HG03175 (cell line): Measurements from ENCODE around the gene CHKB.

Experiments
- ATAC-seq: cut with Tn5 transposase; IDR thresholded peaks from one replicate; pipeline ENCODE4 v1.9.1; 2021; ENCODE audit warnings: mild to moderate bottlenecking, moderate library complexity; ENCODE audit not compliant: unreplicated experiment

Gene CHKB

DNA sequence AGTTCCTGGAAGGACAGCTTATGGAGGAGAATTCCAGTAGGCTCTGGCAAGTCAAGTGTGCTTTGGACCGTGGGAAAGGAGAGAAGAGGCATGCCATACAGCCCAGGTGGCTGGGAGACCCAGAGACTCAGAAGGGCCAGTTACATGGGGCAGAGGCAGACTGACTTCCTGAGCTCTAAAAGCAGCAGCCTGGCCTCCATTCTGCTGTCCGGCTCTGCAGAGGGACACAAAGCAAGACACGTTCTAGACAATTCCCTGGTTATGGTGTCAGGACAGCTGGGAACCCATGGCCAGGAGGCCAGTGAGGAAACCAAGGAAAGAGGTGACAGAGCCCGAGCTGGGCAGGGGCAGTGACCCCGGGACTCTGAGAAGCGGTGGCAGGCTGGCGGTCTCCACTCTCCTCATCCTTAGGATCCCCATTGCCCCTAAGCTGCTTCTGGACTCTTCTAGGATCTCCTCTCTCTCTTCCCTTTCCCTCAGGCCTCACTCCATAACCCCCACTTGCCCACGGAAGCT is 7.2 kb downstream of the CHKB start:
- no peak for ATAC-seq

DNA sequence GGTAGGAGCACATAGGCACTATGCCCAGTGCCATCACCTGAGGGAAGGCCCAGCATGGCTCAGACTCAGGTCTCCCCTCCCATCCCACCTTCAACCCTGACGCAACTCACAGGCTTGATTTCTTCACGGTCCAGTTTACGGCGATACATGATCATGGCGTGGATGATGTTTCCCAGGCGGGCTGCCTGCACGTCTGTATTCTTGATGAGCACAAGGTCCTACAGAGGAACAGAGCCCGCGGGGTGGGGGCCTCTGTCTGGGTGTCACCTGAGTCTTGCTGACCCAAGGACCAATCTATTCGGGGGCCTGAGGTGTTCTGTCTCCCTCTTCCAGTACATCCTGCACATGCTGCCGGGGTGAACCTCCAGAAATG is 8.3 kb downstream of the CHKB start:
- ATAC-seq = no peak

DNA sequence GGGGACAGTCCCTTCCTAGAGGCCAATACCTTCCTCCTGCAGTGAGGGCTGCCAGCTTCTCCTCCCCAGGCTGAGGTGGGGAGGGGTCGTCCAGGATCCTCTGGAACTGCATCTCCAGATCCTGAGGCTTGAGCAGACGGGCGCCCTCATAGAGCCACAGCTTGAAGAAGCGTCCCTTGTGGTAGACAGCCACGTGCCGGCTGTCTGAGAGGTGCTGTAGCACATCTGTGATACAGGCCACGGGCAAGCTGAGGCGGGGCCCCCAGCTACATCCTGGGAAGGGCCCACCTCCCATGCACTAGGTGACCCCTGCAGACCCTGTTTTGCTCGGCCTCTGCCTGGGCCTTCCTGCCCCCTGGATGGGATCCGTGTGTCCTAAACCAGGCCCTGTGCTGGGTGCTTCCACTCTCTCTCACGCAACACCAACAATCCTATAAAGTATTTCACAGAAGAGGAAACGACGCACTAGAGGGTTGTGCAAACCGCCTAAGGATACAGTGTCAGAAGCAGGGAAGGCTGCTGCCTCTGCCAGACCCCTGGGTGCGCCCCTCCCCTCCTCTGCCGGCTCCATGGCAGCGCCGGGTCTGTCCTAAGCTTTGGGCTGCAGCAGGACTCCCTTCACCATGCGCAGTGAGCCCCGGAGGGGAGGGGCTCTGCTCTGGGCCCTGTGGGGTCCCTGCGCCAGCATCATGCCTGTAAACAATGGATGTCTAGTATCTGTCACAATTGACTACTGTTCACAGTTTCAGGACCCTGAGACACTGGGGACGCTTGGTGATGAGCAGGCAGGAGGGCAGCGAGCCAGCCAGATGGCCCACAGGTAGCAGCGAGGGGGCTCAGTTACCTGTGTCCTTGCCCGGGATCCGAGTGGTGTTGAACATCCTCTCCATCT is 8.9 kb downstream of the CHKB start:
- ATAC-seq = no peak

DNA sequence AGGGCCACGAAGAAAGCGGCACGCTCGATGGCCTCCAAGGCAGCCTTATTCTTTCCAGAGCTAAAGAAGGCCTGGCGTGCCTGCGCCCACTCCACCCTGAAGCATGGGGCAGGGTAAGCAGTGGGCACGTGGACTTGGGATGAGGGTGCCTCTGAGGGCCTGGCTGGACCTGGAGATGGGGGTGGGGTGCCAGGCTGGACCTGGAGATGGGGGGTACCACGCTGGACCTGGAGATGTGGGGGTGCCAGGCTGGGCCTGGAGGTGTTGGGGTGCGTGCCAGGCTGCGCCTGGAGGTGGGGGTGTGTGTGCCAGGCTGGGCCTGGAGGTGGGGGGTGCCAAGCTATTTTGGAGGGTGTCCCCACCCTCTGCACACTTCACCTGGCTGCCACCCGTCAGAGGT is 9.7 kb downstream of the CHKB start:
- no peak for ATAC-seq

DNA sequence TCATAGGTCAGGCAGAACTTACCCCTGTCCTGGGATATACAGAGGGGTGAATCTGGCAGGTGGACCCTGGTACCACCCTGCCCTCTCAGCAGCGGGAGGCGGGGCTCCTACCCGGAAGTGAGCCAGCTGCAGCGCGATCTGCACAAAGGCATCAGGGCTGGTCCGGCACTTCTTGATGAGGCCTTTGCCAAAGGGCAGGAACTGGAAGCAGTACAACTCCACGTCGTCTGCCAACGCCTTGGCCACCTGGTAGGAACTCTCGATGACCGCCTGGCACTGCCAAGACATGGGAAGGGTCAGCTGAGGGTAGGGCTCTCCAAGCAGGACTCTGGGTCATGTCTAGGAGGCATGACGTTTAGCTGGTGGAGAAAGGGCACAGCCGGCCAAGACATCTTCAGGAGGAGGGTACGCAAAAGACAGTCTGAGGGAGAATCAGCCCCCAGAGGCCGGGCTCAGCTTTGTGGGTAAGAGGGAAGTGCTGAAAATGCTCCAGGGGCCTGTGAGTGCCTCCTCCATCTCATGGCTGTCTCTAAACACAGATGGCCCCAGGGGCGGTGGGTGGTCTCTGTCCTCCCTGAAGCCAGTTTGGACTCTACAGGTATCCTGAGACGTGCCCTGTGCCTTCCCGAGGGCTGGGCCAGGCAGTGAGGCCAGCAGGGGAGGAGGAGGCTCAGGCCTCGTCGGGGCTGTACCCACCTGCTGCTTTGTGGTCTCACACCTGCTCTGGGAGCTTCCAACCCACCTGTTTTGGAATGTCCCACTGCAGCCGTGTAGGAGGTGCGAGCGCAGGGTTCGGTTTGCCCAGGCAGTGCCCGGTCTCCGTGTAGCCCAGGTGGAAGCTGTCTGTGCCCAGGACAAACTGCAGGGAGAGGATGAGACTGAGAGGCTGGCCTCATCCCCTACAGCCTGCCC is 11.1 kb downstream of the CHKB start:
- ATAC-seq = no peak

DNA sequence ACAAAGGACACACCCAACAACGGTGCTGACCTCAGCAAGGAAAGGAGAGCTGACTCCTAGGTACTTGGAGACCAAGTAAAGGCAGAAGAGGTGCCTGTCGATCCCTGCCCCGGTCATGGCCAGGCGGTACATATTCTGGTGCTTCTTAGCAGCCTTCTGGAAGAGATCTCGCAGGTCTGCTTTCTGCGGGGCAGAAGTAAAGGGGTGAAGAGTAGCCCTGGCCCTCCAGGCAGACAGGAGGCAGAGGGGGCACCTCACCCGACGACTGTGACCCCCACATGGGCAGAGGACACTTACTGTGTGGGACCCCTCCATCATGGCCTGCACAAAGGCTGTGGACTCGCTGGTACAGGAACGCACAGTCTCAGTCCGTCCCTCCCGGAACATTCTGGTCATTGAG is 11.8 kb downstream of the CHKB start:
- ATAC-seq = no peak

DNA sequence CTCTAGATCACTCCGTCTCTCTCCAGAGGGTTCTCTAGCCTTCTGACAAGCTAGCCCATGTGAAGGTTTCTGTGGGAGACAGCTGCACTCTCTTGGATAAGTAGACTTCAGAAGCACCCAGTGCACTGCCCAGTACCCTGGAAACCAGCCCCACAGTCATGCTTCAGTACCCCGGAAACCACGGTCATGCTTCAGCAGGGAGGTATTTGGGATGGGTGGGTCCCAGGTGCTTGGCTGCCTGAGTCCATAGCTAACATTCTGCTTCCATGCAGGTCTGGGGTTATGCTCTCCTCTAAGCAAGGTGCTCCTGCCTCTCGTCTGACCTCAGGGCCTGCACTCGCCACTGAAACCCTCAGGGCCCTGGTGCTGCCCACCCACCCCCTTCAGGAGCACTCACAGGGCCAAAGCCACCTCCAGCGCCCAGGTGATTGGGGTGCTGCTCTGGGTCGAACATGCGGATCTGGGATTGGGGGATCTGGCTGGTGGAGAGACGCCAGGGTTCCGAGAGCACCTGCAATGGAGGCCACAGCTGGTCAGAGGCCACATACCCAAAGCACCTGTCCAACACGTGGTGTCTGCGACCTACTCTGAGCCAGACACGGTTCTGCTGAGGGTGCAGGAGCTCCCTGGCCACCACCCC is 12.6 kb downstream of the CHKB start:
- ATAC-seq = no peak

DNA sequence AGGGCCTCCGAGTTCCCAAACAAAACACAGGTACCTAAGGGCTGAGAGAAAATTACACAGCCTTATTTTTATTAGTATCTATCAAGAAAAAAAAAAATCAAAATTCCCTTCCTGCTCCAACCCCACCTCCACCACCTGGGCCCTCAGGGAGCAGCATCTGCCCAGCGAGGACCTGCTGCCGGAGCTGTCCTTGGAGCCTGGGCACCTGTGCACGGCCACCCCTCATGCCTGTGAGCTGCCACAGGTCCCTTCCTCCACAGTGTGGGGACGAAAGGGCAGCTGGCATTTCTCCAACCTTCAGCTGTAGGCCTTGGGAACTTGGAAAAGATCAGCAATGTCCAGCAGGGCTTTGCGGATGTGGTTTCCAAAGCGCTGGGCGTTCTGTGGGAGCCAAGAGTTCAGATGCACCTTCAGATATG is 13.6 kb downstream of the CHKB start:
- no peak for ATAC-seq

DNA sequence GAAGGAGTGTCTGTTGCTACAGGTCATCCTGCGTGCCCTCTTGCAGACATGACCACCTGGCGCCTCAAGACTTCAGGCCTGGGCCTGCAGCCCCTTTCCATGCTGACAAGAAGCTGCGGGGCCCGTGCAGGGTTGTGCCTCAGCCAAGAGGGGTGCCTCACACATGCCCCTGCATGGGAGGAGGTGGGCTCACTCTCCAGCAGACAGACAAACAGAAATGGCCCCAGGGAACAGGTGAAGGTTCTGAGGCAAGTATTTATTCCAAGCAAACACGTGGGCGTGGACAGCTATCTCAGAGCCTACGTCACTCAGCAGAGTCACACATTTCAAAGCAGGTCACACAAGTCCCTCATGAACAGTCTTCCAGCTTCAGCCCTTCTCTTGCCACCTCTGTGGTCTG is 14.0 kb downstream of the CHKB start:
- ATAC-seq = no peak

DNA sequence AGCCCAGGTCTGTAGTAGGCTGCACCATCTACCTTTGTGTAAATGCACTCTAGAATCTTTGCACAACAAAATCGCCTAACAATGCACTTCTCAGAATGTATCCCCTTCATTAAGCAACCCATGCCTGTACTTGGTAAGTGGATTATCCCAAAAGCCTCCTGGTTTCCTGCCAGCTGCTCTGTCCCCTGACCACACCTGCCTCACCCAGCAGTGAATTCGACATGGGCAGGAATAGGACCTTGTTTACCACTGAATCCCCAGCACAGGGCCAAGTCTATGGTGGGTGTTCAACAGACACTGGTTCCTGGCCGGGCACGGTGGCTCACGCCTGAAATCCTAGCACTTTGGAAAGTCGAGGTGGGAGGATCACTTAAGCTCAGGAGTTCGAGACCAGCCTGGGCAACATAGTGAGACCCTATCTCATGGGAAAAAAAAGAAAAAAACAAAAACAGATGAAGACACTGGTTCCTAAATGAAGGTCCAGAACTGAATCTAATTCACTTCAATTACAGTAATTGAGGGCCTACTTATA is 14.9 kb downstream of the CHKB start:
- no peak for ATAC-seq

DNA sequence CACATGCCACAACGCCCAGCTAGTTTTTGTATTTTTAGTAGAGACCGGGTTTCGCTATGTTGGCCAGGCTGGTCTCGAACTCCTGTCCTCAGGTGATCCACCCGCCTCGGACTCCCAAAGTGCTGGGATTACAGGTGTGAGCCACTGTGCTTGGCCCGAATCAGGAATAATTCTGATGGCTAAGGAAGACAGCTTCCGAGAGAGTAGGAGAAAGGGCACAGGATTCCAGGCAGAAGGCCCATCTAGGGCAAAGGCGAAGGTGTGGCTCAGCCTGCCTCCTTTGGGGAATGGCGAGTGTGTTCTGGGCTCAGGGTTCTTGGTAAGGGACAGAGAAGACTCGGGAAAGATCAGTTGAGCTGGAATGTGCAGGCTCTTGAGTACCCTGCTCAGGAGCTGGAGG is 18.4 kb downstream of the CHKB start:
- no peak for ATAC-seq

DNA sequence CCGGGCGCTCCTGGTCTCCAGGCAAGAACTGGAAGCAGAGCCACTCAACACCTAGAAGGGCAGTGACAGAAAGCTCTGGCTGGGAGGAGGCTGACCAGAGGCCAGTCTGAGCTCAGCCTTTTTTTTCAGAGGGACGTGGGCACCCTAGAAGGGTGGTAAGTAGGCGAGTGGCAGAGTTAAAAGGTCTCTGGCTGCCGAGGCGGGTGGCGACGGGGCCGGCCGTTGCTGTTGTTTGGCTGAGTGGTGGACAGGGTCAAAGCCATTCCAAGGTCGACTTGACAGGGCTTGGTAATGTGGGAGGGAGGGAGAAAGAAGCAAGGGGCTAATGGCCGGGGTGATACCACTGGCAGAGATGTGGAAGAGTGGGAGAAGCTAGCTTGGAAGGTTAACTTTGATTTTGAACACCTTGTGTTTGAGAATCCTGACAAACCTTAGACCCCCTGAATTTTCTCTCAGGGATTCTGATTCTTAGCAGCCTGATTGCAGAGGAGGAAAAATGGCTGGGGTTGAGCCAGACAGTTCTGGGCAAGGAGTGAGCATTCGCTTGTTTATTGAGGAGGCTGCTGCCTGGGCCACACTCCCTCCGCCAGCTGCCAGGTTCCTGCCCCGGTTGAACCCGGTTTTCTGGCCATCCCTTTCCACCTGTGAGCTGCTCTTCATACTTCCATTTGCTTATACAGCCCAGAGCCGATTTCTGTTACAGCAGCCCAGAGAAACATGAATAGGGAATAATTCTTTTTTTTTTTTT is 19.1 kb downstream of the CHKB start:
- no peak for ATAC-seq

DNA sequence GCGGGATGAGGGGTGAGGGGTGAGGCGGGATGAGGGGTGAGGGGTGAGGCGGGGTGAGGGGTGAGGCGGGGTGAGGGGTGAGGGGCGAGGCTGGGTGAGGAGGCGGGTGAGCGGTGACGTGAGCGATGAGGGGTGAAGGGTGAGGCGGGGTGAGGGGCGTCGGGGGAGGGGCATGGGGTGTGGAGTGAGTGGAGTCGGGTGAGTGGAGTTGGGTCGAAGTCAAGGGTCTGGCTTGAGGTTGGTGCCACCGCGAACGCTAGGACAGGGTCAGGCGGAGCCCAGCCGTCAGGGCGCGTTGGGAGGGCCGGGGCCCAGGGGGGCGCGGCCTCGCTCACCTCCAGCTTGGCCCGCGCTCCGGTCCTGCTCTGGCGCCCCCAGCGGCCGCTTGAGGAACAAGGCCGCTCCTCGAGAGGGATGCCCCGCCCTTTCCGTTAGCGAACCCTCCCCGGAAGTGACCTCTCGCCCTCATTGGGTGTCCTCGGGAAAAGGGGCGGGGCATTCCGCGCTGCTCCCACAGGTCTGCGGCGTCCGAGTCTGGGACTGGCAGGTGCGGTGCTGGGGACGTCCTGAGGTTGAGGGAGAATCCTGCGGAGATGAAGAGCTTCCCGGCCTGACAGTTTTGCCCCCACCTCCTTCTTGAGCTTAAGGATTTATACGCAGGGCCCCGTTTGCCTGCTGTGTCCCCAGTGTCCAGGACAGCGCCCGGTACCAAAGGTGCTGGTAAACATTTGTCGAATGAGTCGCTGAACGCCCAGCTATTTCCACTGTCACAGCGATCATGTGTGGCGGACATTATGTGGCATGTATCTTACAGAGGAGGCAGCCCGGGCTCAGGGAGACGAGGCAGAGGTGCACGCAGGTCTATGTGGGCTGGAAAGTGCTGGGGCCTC is 19.9 kb downstream of the CHKB start, which contains the start of gene SYCE3:
Gene SYCE3 (minus strand): TSS at position 397 of the 890 bp plus-strand sequence. CDS start 6,514 bp downstream, outside the sequence.
- peak; percentile 91 for ATAC-seq

DNA sequence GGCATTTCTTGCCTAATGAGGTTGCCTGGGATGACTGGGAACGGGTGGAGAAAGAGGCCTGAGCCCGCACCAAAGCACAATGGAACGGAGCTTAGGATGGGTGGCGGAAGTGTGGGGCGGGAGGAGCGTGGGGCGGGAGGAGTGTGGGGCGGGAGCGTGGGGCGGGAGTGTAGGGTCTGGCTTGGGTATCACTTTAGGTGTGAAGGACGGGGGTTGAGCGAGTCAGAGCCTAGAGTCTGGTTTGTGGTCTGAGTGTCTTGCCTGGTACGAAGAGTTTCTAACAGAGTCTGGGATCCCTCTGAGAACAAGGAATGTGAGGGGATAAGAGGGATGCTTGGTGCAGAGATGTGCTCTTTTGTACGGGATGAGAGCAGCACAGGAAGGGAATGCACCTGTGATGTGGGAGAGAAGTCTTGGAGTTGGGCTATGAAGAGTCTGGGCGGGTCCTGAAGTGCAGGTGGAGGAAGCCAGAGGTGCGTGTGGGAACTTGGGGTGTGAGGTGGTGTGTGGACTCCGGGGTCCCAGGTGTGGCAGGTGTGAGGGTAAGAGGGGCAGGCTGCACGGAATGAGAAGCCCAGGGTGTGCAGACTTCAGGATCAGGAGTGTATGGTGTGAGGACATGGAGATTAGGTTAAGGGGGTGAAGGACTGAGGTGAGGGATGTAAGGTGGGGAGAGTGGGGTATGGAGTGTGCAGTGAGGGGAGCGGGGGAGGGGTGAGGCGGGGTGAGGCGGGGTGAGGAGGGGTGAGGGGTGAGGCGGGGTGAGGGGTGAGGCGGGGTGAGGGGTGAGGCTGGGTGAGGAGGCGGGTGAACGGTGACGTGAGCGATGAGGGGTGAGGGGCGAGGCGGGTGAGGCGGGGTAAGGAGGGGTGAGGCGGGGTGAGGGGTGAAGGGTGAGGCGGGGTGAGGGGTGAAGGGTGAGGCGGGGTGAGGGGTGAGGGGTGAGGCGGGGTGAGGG is 21.0 kb downstream of the CHKB start:
- no peak for ATAC-seq

DNA sequence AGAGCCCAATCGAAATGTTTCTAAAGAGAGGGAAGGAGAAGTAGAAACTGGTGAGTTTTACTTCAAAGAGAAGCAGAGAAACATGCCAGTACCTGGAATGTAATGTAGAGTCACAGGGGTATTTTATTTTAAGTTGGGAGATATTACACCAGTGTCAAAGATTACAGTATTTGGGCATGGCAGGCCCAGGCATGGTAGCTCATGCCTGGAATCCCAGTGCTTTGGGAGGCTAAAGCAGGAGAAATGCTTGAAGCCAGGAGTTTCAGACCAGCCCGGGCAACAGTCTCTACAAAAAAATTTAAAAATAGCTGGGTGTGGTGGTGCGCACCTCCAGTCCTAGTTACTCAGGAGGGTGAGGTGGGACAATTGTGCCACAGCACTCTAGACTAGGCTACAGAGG is 22.6 kb downstream of the CHKB start:
- ATAC-seq = no peak

DNA sequence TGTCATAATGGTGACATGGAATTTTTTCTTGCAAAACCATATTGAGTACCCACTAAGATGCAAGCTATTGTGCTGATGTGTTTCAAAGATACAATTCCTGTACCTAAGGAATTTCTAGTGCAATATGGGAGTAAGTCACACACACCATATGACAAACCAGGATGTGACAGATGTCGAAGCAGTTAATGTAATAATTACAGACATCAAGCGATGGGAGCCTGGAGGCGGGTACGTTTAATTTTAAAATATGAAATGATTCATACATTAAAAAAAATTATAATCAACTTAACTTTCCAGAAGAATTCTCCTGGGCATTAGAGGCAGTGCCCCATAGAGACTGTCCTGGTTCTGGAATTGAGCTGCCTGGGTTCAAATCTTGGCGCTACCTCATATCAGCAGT is 25.9 kb downstream of the CHKB start:
- no peak for ATAC-seq

DNA sequence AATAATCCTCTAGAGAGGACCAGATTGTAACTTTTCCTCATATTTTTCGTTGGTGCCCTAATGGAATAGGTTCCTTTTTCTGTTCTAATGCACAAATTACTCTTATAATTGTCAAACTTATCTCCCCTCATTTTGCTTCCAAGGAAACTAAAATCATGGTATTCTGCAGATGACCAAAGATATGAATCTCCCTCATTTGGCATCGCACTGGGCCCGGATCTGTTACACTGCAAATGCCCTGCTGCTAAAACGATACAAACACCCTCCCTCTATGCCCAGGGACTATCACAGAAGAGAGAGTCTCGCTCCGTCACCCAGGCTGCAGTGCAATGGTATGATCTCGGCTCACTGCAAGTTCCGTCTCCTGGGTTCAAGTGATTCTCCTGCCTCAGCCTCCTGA is 29.3 kb downstream of the CHKB start:
- no peak for ATAC-seq

DNA sequence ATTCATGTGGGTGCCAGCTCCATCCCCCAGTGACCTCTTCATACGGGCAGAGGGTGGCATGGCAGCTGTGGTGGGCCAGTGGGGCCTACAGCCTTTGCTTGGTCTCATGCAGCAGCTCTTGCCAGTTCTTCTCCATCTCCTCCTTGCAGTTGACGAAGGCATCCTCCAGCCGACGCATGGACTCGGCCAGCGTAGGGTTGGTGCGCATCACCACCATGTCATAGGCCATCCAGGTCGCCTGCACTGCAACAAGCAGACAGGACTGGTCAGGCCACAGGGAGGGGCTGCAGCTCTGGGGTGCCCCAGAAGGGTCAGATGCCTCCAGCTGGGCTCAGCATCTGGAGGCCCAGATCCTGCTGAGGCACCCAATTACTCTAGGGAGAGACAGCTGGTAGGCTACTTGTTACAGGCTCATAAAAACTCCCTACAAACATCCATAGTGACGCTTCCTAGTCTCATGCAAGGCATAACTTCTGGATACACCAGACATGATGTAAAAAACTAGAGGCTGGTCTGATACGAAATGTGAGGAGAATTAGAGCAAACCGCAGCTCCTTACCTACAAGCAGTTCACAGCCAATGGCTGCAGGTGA is 31.4 kb downstream of the CHKB start:
- ATAC-seq = no peak
